GM19239 (cell line): ENCODE measurements around the gene NSRP1.
"Not testable (repeated sequence)": the region's sequence is repeated elsewhere in the genome, so short reads cannot be mapped to it uniquely, and the experiment has no call there.

ENCODE experiments used
- DNase-seq: peaks from one replicate; pipeline ENCODE4 v3.0.0; 2011; ENCODE audit warnings: low spot score; ENCODE audit not compliant: insufficient read length
- FAIRE-seq: peaks from 2 replicates; lab custom pipeline; 2011; peaks lifted over from hg19 to GRCh38; lab: Jason Lieb, UNC

NSRP1 gene

GRCh38 chr17:30173649-30174048, 57.0 kb downstream of the NSRP1 start:
- peak; percentile 29 for DNase-seq
- peak; percentile 98 for FAIRE-seq

DNA sequence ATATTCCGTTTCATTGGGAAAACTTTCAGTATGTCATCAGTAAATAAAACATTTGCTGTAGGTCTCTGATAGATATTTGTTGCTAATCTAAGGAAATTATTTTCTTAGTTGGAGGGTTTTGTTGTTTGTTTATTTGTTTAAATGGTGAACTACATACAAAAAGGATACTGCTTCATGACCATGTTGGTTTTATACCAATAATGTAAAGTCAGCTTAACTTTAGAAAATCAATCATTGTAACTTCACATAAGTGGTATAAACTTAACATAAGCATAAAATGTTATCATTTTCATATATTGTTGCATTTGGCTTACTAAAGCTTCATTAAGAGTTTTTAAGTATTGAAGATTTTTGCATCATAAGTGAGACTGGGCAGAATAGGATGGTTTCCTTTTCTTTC, 57.9 kb downstream of the NSRP1 start:
- FAIRE-seq = no peak
- no peak for DNase-seq

DNA sequence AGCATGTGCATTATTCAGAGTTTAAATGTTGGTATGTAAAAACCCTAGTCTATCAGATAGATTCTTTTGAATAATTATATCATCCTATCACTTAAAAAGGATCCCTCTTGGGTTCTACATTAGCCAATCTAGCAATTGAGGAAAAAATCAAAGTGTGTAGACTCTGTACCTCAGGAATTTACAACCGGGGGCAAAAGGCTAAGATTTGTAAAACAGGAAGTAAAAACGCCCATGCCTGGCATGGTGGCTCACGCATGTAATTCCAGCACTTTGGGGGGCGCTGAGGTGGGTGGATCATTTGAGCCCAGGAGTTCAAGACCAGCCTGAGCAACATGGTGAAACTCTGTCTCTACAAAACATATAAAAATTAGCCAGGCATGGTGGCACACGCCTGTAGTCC, 60.2 kb downstream of the NSRP1 start:
- DNase-seq (no peak), FAIRE-seq (no peak)

DNA sequence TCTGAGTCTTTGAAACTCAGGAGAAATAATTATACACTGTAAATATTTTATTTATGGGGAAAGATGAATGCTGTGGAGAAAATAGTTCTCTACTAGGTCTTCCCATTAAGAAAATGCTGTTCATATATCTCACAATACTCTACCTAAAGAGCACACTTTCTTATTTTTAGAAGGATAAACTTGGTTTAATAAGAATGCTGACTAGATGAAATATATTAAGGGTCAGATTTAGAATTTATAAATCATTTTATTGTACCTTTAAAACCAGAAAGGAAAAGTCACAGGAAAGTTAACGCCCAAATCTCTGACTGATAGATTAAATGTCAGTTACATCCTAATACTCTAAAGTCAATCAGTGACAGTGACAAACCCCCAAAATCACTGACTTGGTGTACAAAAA, 70.1 kb downstream of the NSRP1 start:
- DNase-seq (no peak), FAIRE-seq (no peak)

GRCh38 chr17:30187573-30187972, 71.0 kb downstream of the NSRP1 start:
- no peak for DNase-seq
- FAIRE-seq = no peak

- no peak for DNase-seq
- no peak for FAIRE-seq
These were observed 71.8 kb downstream of the NSRP1 start for GRCh38 chr17:30188211-30188939.

- FAIRE-seq (no peak), DNase-seq (no peak)
These were observed 74.5 kb downstream of the NSRP1 start for GRCh38 chr17:30191072-30191471.

GRCh38 chr17:30196504-30196903, 79.9 kb downstream of the NSRP1 start:
- FAIRE-seq = no peak
- no peak for DNase-seq

- DNase-seq (no peak), FAIRE-seq (no peak)
These were observed 80.8 kb downstream of the NSRP1 start for GRCh38 chr17:30197416-30197815.

- DNase-seq (no peak), FAIRE-seq (no peak)
These were observed 83.0 kb downstream of the NSRP1 start for GRCh38 chr17:30199600-30199999.

GRCh38 chr17:30200106-30200505, 83.5 kb downstream of the NSRP1 start:
- FAIRE-seq (no peak), DNase-seq (no peak)

DNA sequence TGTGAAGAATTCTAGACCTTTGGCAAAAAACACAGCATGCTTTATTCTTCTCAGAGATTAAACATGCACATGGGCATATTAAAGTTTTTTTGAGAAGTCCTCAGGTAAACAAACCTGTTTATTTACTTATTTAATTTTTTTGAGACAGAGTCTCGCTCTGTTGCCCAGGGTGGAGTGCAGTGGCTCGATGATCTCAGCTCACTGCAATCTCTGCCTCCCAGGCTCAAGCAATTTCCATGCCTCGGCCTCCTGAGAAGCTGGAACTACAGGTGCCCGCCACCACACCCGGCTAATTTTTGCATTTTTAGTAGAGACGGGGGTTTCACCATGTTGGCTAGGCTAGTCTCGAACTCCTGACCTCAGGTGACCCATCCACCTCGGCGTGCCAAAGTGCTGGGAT, 84.0 kb downstream of the NSRP1 start:
- not testable (repeated sequence) for DNase-seq, FAIRE-seq

- FAIRE-seq = no peak
- DNase-seq = no peak
These were observed 86.9 kb downstream of the NSRP1 start for GRCh38 chr17:30203471-30203981.

DNA sequence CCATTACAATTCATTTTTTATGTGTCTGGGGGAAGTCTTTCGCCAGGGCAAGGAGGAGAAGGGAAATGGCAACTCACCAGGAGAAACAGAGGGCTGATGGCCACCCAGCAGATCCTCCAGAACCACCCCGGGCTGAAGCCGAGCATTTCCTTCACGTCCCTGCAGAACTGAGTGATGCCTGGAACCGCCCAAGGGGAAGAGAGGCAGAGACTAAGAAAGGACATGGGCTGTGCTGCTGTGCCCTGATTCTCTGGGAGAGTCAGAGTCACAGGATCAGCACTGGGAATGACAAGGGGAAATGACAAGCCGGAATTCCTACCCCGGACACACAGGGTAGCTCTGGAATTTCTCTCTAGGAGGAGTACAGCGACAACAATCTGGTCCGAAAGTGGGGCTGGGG, 91.0 kb downstream of the NSRP1 start:
- FAIRE-seq = no peak
- DNase-seq = no peak

DNA sequence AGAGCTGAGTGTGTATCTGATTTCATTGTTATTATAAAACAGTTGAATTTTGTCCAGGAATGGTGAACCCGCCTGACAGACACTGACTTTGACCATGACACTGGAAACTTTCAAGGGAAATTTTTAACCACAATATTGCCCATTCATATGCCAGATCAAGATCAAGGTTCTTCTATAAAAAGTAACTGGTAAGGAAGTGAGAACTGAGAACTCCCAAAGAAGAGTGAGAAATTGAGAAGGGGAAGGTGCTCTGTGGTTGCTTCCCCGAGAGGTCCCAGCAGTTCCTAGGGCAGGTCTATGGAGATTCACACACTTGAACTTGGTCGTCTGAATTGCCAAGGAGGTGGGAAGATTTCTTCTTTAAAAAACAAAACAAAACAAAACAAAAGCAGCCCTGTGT, 91.6 kb downstream of the NSRP1 start:
- DNase-seq (no peak), FAIRE-seq (peak; percentile 76)

DNA sequence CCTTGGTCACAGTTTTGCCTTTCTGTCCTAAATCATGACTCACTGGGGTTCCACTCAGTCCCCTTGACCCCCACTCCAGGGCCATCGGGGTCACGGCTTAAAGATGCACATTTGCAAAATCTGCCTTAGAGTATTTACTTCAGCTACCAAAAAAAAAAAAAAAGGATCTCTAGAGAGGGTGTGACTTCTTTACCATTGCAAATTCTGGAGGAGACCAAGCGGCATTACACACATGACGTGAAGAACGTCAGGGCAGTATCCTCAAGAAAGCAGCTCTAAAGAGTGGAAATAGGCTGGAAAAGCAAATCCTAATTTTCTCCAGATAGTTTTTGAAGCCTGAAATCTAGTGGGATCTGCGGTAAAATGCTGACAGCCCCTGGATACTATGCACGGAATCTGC, 93.3 kb downstream of the NSRP1 start:
- DNase-seq (no peak), FAIRE-seq (no peak)

- DNase-seq (no peak), FAIRE-seq (no peak)
These were observed 93.8 kb downstream of the NSRP1 start for GRCh38 chr17:30210366-30210765.

GRCh38 chr17:30210901-30211300, 94.3 kb downstream of the NSRP1 start:
- no peak for DNase-seq
- no peak for FAIRE-seq

GRCh38 chr17:30211371-30211770, 94.8 kb downstream of the NSRP1 start:
- DNase-seq (no peak), FAIRE-seq (no peak)

DNA sequence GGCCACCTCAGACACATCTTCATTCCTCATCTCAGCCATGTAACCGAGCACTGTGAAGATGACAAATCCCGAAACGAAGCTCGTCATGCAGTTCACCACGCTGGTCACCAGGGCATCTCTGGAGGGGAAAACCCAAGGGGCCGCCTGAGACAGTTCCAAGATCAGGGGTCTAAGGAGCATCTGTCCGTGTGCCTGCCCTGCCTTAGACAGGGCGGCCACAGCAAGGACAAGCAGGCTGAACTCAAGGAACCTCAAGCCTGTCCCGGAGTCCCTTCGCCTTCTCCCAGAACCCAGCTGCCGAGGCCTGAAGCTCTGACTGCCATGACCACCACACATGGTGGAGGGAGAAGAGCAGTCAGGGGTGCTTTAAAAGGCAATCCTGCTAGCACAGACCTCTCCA, 96.1 kb downstream of the NSRP1 start:
- peak; percentile 52 for DNase-seq
- FAIRE-seq = peak; percentile 91

- DNase-seq (no peak), FAIRE-seq (no peak)
These were observed 100.4 kb downstream of the NSRP1 start for GRCh38 chr17:30217054-30217453.

GRCh38 chr17:30217746-30218245, 101.2 kb downstream of the NSRP1 start:
- no peak for FAIRE-seq
- DNase-seq = no peak
